Stomach (tissue), 9 donors: ENCODE data around the gene PROCR. TPM values are rescaled to one million over a fixed set of nuclear protein-coding genes. Genes with fewer than 3 reads are reported as not detected.

Source experiments
- DNase-seq, 2 donors: peaks; one replicate each; pipeline versions ENCODE4 v3.0.0 to v3.0.0-alpha.2; 2013 to 2019
- H3K27ac ChIP-seq, 5 donors: fragments of 200-600 bp in 4 of 5; sonication (generic) in 4 of 5; one replicate each; pipeline ENCODE4 v1.5.1; 2013 to 2019; ENCODE audit warnings: mild to moderate bottlenecking in 1 of 5, moderate library complexity in 1 of 5
- H3K27me3 ChIP-seq, 3 donors: fragments of 200-600 bp; sonication (generic); one replicate each; pipeline ENCODE4 v1.5.1; 2017 to 2019; ENCODE audit warnings: mixed run types in 1 of 3
- H3K36me3 ChIP-seq, 4 donors: fragments of 200-600 bp; sonication (generic); 1 replicate in 3 of 4; 2 replicates in 1 of 4; pipeline ENCODE4 v1.5.1; 2016 to 2019
- H3K4me1 ChIP-seq, 4 donors: fragments of 200-600 bp; sonication (generic); one replicate each; pipeline ENCODE4 v1.5.1; 2016 to 2019
- H3K4me3 ChIP-seq, 4 donors: fragments of 200-600 bp; sonication (generic) in 3 of 4; one replicate each; pipeline ENCODE4 v1.5.1; 2016 to 2019; ENCODE audit warnings: mild to moderate bottlenecking in 1 of 4
- H3K9me3 ChIP-seq, 4 donors: fragments of 200-600 bp; sonication (generic); one replicate each; pipeline ENCODE4 v1.5.1; 2016 to 2019
- CTCF ChIP-seq, 7 experiments: fragments of 450-650 bp in 4 of 7; fragments of 200-600 bp in 3 of 7; sonication (generic) in 3 of 7; IDR thresholded peaks; one replicate each; pipeline ENCODE4 v1.5.1; 2016 to 2019; ENCODE audit warnings: antibody characterized with exemption in 7 of 7, control low read depth in 2 of 7, mild to moderate bottlenecking in 1 of 7
- EP300 ChIP-seq: sonication (generic); formaldehyde crosslinking; IDR thresholded peaks from one replicate; pipeline ENCODE4 v1.6.1; 2017; ENCODE audit warnings: antibody characterized with exemption
- POLR2A ChIP-seq, 4 donors: fragments of 450-650 bp; IDR thresholded peaks; one replicate each; pipeline ENCODE4 v1.6.1; 2016; ENCODE audit warnings: antibody characterized with exemption in 4 of 4, control low read depth in 2 of 4, mild to moderate bottlenecking in 1 of 4, moderate library complexity in 1 of 4
- POLR2AphosphoS5 ChIP-seq, 3 donors: sonication (generic); formaldehyde crosslinking; IDR thresholded peaks; one replicate each; pipeline ENCODE4 v1.6.1; 2016; ENCODE audit warnings: antibody characterized with exemption in 3 of 3
- WGBS, 5 donors: extraction: QIAGEN DNeasy Blood & Tissue Kit in 3 of 5; methylation state at CpG; one replicate each; pipeline versions ENCODE4 v1.1.5 to v1.1.7; 2013 to 2018; 5-methylcytosine and 5-hydroxymethylcytosine counted together
- intact Hi-C: fragments of 100-400 bp; cut with DNase I; formaldehyde crosslinking; loops from one replicate; pipeline ENCODE4 v1.15.1; 2023; ENCODE audit warnings: low total_unique reads
- polyA plus RNA-seq, 3 donors: library from polyadenylated mRNA; stranded (reverse); fragments of 200-250 nt; gene quantifications; one replicate each; pipeline ENCODE4 v1.2.3, GENCODE V29; 2013
- total RNA-seq, 5 donors: library from RNA; depleted of rRNA; stranded (reverse); fragments of >200 nt; gene quantifications; one replicate each; pipeline versions ENCODE4 v1.1.0 to v1.2.3, GENCODE V29; 2014 to 2016
- donor health status: healthy with polysubstance abuse.
- donor health status: Bipolar disorder and iron deficiency.
- donor health status: healthy.

The PROCR gene
- total and polyA plus RNA-seq, 8 donors, result 4.0 to 37.6 (median 14.4) TPM

- 60 to 82% (median 66%) methylated on average over 2 of the region's 2 CpGs for WGBS, 5 donors
- DNase-seq, result peak in 1 of 2 donors; percentile 26
- Histone ChIP-seq H3K27ac (no peak overlapping the region), H3K36me3 (peaks cover 68 to 100% (median 98%) of the 10 kb centered on the region in 4 donors), H3K27me3 (no peaks in the 10 kb centered on the region), H3K4me3 (no peak overlapping the region), H3K4me1 (peaks cover 0 to 11% (median 0%) of the 10 kb centered on the region in 4 donors), H3K9me3 (no peaks in the 10 kb centered on the region)
- intact Hi-C loops, result no loop called here
- TF ChIP-seq CTCF (IDR thresholded peaks at IDR 0.05), result no peak
- no peak for TF ChIP-seq EP300
- no peak for TF ChIP-seq POLR2A (IDR thresholded peaks at IDR 0.05)
- TF ChIP-seq POLR2AphosphoS5 (IDR thresholded peaks at IDR 0.05), result no peak
Observed at GRCh38 chr20:35129647-35130069, 42.2 kb upstream of the PROCR start.

DNA sequence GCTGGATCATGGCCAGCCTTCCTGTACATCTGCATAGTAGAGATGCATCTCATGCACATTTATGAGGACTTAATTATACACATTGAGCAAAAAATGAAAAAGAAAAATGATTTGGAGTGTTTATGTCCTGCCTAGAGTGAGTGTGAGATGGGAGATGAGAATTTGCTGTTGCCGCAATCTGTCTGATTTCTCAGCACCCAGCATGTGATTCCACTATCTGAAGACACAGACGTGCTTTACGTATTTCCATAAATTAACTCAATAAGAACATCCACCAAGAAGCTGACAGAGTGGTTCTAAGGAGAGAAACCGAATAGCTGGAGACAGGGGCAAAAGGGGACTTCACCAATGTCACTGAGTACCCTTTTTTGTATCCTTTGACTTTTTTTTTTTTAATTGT, 39.9 kb upstream of the PROCR start:
- H3K4me1 ChIP-seq, result peaks cover 0 to 23% (median 0%) of the 10 kb centered on the region in 4 donors
- no peak overlapping the region for H3K4me3 ChIP-seq
- peaks cover 59 to 100% (median 98%) of the 10 kb centered on the region in 4 donors for H3K36me3 ChIP-seq
- TF ChIP-seq EP300 (no peak), POLR2AphosphoS5 (IDR thresholded peaks at IDR 0.05) (no peak), CTCF (IDR thresholded peaks at IDR 0.05) (no peak), POLR2A (IDR thresholded peaks at IDR 0.05) (no peak)
- H3K9me3 ChIP-seq, result no peaks in the 10 kb centered on the region
- H3K27ac ChIP-seq, result no peak overlapping the region
- intact Hi-C loops, result no loop called here
- H3K27me3 ChIP-seq, result no peaks in the 10 kb centered on the region
- 85 to 94% (median 90%) methylated on average over 4 of the region's 4 CpGs for WGBS, 5 donors
- DNase-seq, result no peak

- intact Hi-C loops, result no loop called here
- no peaks in the 10 kb centered on the region for H3K9me3 ChIP-seq
- no peak for DNase-seq
- H3K4me1 ChIP-seq, result peaks cover 0 to 23% (median 0%) of the 10 kb centered on the region in 4 donors
- peaks cover 60 to 100% (median 98%) of the 10 kb centered on the region in 4 donors for H3K36me3 ChIP-seq
- no peak overlapping the region for H3K4me3 ChIP-seq
- TF ChIP-seq CTCF (IDR thresholded peaks at IDR 0.05), result no peak
- TF ChIP-seq POLR2AphosphoS5 (IDR thresholded peaks at IDR 0.05), result no peak
- TF ChIP-seq POLR2A (IDR thresholded peaks at IDR 0.05), result no peak
- TF ChIP-seq EP300, result no peak
- H3K27me3 ChIP-seq, result no peaks in the 10 kb centered on the region
- WGBS, 5 donors, result 87 to 95% (median 91%) methylated on average over 5 of the region's 5 CpGs
- no peak overlapping the region for H3K27ac ChIP-seq
Observed at GRCh38 chr20:35133031-35133430, 38.8 kb upstream of the PROCR start.

GRCh38 chr20:35133735-35134134, 38.1 kb upstream of the PROCR start:
- DNase-seq, result no peak
- 87 to 94% (median 90%) methylated on average over 5 of the region's 5 CpGs for WGBS, 5 donors
- Histone ChIP-seq H3K27ac (no peak overlapping the region), H3K9me3 (no peaks in the 10 kb centered on the region), H3K4me1 (peaks cover 0 to 23% (median 0%) of the 10 kb centered on the region in 4 donors), H3K36me3 (peaks cover 66 to 100% (median 99%) of the 10 kb centered on the region in 4 donors), H3K27me3 (no peaks in the 10 kb centered on the region), H3K4me3 (no peak overlapping the region)
- TF ChIP-seq POLR2AphosphoS5 (IDR thresholded peaks at IDR 0.05) (no peak), POLR2A (IDR thresholded peaks at IDR 0.05) (no peak), EP300 (no peak), CTCF (IDR thresholded peaks at IDR 0.05) (no peak)
- intact Hi-C loops, result no loop called here
